ENCODE data around the gene RABL3.
"Not testable (repeated sequence)": the region's sequence is repeated elsewhere in the genome, so short reads cannot be mapped to it uniquely, and the experiment has no call there.

RABL3 gene

GRCh38 chr3:120683213-120683612 is 59.1 kb downstream of the RABL3 start:
- no peak for DNase-seq (ENCODE audit: low read depth)

- no peak for DNase-seq (ENCODE audit: low read depth)
Observed at GRCh38 chr3:120682095-120682681, 60.1 kb downstream of the RABL3 start, which contains the start of gene HGD. Gene HGD, minus strand, starts transcription at chr3:120682239. Its CDS starts 128 bp downstream, at chr3:120682111.

- DNase-seq (ENCODE audit: low read depth): no peak
Observed at GRCh38 chr3:120681506-120682038, 60.7 kb downstream of the RABL3 start.

GRCh38 chr3:120681018-120681417 is 61.3 kb downstream of the RABL3 start:
- DNase-seq (ENCODE audit: low read depth): no peak

- no peak for DNase-seq (ENCODE audit: low read depth)
Observed at GRCh38 chr3:120680193-120680894, 62.0 kb downstream of the RABL3 start.

- no peak for DNase-seq (ENCODE audit: low read depth)
Observed at GRCh38 chr3:120678984-120679383, 63.3 kb downstream of the RABL3 start.

- peak; percentile 84 for DNase-seq (ENCODE audit: low read depth)
Observed at GRCh38 chr3:120678331-120678947, 63.9 kb downstream of the RABL3 start.

GRCh38 chr3:120677193-120677592 is 65.1 kb downstream of the RABL3 start:
- not testable (repeated sequence) for DNase-seq (ENCODE audit: low read depth)

- no peak for DNase-seq (ENCODE audit: low read depth)
Observed at GRCh38 chr3:120673116-120673515, 69.2 kb downstream of the RABL3 start.

- no peak for DNase-seq (ENCODE audit: low read depth)
Observed at GRCh38 chr3:120670576-120670975, 71.7 kb downstream of the RABL3 start.

GRCh38 chr3:120664926-120665325 is 77.4 kb downstream of the RABL3 start:
- DNase-seq (ENCODE audit: low read depth): no peak

GRCh38 chr3:120661945-120662344 is 80.4 kb downstream of the RABL3 start:
- DNase-seq (ENCODE audit: low read depth): no peak

GRCh38 chr3:120661106-120661905 is 81.0 kb downstream of the RABL3 start:
- peak; percentile 6 for DNase-seq (ENCODE audit: low read depth)

GRCh38 chr3:120659834-120660233 is 82.5 kb downstream of the RABL3 start:
- DNase-seq (ENCODE audit: low read depth): no peak

- DNase-seq (ENCODE audit: low read depth): no peak
Observed at GRCh38 chr3:120659285-120659684, 83.0 kb downstream of the RABL3 start.

GRCh38 chr3:120652896-120653545 is 89.3 kb downstream of the RABL3 start:
- no peak for DNase-seq (ENCODE audit: low read depth)

GRCh38 chr3:120652281-120652680 is 90.0 kb downstream of the RABL3 start:
- no peak for DNase-seq (ENCODE audit: low read depth)

GRCh38 chr3:120650311-120650710 is 92.0 kb downstream of the RABL3 start:
- DNase-seq (ENCODE audit: low read depth): no peak

- no peak for DNase-seq (ENCODE audit: low read depth)
Observed at GRCh38 chr3:120649830-120650233, 92.5 kb downstream of the RABL3 start.

GRCh38 chr3:120648290-120648689 is 94.0 kb downstream of the RABL3 start:
- DNase-seq (ENCODE audit: low read depth): no peak

- DNase-seq (ENCODE audit: low read depth): no peak
Observed at GRCh38 chr3:120646771-120647432, 95.4 kb downstream of the RABL3 start.
